HG03457 (cell line): ENCODE measurements around the gene ADM.

Experiments
- ATAC-seq: cut with Tn5 transposase; IDR thresholded peaks from one replicate; pipeline ENCODE4 v1.9.1; 2021; ENCODE audit warnings: moderate number of reproducible peaks; ENCODE audit not compliant: unreplicated experiment

Gene ADM

DNA sequence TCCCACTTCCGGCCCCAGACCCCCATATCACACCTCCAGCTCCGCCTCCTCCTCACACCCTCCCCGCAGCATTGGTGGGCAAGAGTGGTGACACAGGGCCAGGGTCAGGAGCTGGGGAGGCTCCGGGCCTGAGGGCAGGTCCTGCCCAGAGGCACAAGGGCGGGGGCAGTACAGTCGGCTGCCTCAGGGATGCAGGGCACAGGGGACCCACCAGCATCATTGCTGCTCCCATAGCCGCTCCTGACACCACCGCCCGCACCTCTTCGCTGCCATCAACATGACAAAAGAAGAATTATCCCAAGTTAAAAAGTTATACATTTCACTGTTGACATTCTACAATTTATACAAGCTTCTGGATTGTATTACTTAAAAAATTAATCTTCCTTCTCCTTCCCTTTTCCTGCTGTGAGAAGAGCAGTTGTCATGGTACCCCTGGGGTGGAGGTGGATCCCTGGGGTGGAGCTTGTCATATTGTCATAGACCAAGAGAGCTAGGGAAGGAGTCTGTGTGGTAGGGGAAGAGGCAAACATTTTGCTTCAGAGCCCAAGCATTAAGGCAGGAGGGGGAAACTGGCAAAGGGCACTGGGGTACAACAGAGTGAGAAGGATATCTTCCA, 15.0 kb upstream of the ADM start:
- ATAC-seq = no peak

DNA sequence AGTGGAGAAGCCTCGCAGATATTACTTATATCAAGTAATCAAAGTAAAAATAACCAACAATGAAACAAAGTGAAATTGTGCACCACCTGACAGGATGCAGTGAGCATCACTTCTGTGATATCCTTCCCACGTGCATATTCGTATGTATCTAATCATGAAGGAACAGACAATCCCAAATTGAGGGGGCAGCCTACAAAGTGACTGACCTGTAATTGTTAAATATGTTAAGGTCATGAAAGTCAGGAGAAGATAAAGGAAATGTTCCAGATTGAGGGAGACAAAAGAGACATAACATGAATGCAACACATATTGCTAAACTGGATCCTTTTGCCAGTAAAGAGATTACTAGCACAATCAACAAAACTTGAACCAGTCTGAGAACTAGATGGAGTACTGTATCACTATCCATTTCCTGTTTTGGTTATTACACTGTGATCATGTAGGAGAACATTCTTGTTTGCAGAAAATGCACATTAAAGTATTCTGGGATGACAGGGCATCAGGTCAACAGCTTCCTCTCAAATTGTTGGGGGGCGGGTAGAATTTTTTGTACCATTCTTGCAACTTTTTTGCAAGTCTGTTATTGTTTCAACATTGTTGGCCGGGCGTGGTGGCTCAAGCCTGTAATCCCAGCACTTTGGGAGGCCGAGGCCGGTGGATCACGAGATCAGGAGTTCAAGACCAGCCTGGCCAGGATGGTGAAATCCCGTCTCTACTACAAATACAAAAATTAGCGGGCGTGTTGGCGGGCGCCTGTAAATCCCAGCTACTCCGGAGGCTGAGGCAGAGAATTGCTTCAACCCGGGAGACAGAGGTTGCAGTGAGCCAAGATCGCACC, 12.9 kb upstream of the ADM start:
- ATAC-seq = no peak

DNA sequence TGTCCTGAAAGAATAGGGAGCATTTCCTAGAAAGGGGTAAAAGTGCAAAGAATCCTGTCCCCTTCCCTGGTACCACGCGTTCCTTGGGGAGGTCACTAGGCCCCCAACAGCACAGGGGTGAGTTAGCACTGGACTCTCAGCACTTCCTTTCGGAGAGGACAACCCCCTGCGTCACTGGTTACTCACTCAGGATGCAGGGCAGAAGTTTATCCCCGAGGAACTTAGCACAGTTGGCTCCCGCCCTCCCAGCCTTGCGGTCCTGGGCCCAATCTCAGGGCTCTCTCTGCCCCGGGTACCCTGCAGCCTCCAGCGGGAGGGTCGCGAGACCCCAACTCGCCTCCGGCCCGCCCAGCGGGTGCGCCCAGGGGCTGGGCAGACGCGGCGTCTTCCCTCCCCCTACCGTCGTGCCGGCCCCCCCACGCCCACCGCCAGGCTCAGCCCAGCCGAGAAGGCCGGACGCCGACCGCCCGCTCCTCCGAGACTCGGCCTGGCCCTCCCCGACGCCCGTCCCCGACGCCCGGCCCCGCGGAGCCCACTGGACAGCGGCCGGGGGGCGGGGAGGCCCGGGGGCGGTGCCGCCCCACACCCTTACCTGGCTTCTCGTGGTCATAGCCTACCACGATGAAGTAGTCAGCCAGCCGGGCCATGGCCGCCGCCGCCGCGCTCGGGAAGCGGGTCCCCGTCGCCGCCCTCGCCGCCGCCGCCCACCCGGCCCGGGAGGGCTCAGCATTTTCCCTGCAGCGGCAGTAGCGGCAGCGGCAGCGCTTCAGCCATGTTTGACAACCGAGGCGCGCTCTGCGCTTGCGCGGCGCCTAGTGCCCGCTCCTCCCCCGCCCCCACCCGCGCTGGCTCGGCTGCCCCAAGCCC, 11.2 kb upstream of the ADM start, which contains the start of gene SBF2:
Gene SBF2, minus strand, starts transcription at position 797 of the 867 bp plus-strand sequence. Its CDS starts 150 bp downstream, at position 647.
- ATAC-seq = no peak

DNA sequence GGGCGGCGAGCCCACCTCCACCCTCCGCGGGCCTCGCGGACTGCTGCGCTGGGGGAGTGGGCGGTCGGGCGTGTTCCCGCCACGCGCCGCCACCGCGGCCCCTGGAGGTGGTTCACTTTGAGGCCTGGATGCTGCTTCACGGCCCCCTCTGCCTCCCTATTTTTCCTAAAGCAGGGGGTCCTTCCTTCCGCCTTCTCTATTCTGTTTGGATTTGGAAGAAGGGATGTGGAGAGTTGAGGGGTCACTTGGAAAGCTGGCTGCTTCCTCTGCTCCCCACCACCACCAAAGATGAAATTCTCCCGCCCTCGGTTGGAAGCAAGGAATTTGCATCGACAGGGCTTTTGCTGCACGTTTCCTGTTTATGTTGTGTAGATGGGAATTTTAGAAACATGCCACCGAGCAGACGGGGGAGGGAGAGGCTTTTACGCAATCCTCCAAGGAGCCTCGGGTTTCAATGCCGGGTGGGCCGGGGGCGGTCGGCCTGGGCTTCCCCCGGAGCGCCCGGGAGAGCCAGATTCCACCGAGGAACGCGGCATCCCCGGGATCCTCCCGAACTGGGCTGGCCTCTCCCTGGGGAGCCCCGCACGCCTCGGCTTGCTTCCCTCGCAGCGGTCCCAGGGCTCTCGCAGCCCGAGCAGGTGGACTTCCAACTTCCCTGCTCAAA, 10.5 kb upstream of the ADM start:
- ATAC-seq = no peak

DNA sequence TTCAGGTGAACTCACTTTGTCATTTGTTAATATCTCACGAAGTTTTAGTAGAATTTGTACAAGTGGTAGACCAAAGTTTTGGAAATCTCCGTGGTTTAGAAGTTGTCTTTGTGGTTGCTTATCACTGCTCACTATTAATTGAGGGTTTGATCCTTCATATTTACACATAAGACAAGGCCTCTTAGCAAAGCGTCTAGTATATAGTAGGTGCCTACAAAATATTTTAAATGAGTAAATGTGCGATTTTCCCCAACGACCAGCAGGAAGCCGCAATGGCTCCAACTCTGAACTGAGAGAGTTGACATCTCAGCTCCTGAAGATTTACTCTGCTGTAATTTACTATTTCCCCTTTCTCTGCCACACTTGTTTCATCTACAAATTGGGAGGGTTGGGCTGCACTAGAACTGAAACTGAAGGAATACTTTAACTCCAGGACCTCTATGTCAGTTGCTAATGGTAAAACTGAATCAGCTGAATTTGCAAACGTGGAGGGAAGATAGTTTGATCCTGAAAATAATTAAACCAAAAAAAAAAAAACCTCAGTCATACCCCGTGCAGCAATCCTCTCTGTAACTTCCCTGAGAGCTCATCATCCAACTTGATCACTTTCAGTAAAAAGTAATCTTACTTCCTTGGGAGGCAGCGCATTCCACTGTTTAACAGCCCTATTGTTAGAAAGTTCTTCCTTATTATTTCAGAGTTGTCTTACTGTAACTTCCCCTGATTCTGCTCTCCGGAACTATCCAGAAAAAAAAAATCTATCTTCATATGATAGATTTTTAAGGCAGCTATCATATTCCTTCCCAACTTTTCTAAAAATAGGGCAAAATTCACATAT, 9.6 kb upstream of the ADM start:
- no peak for ATAC-seq

- ATAC-seq = peak; percentile 95
These were observed 6.5 kb upstream of the ADM start for GRCh38 chr11:10298342-10298741.

DNA sequence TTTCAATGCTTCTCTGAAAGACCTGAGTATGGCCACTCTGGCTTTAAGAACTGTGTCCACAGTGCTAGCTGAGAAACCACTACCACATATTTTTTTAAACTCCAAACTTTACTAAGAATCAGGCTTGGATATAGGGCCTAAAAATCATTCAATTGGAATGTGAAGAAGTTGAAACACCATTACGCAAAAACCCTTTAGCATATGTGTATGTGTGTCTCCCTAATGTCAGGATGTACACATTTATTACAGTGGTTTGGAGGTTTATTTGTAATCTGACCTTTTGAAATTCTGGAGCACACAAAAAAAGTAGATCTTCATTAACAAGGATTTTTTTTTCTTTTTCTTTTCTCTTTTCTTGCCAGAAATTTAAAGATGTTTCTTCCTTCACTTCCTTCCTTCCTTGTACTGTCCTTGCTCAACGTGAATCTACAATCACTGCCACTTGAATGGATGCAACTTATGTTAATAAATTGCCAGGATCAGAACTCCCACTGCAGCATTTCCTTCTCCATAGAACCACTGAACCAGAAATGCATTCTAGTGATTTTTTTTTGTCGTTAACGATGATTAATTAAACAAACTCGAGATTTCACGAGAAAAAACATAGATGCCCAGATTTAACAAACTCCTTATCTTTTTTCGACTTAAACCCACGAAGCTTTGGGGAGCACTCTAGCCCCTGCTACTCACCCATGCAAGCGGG, 3.1 kb upstream of the ADM start:
- no peak for ATAC-seq

GRCh38 chr11:10302359-10302743, 2.5 kb upstream of the ADM start:
- no peak for ATAC-seq

DNA sequence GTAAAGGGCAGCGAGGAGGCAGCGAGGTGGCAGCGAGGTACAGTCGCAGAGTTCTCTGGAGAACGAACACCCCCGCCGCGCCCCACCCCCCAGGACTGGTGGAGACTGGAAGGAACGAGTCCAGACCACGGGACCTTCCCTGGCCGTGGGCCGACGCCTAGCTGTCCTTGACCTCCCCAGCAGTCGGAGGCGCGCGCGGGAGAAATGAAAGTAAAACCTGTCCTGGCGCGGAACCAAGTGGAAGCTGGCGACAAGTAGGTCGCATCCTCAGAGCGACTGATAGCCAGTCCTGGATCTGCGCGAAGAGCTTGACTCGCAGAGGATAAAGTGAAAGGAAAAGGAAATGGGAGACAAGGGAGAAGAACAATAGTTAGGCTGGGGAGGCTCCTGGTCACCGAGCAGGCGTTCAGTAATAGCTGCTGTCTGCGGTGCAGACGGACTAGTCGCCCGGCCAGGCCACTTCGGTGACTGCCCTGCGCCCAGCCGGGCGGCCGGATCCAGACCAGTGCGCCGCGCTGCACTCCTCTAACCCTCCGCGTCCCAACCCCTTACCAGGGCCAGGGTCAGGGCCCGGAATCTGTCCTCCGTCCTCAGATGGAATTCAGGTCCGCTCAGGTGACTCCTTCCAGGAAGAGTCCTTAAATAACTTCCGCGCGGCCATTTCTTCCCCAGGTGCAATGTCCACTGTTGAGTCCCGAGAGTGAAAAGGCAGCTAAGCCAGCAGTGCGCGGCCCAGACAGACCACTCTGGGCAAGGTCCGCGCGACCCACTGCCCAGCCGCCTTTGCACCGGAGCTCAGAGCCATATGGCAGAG, 1.9 kb upstream of the ADM start:
- ATAC-seq = no peak

GRCh38 chr11:10303558-10304363, 1.1 kb upstream of the ADM start:
- no peak for ATAC-seq

GRCh38 chr11:10305262-10305963, 540 bp downstream of the ADM start:
- no peak for ATAC-seq

DNA sequence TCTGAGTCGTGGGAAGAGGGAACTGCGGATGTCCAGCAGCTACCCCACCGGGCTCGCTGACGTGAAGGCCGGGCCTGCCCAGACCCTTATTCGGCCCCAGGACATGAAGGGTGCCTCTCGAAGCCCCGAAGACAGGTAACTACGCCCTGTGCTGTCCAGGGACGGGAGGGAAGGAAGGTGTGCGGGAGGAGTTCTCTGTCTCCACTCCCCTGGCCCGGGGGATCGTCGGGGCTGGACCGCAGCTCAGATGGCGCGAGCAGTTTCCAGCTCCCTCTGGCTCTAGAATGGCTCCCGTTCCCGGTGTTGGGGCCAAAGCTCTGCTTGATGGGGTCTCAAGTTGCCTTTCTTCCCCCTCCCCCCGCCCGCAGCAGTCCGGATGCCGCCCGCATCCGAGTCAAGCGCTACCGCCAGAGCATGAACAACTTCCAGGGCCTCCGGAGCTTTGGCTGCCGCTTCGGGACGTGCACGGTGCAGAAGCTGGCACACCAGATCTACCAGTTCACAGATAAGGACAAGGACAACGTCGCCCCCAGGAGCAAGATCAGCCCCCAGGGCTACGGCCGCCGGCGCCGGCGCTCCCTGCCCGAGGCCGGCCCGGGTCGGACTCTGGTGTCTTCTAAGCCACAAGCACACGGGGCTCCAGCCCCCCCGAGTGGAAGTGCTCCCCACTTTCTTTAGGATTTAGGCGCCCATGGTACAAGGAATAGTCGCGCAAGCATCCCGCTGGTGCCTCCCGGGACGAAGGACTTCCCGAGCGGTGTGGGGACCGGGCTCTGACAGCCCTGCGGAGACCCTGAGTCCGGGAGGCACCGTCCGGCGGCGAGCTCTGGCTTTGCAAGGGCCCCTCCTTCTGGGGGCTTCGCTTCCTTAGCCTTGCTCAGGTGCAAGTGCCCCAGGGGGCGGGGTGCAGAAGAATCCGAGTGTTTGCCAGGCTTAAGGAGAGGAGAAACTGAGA, 1.4 kb downstream of the ADM start:
- ATAC-seq = no peak

DNA sequence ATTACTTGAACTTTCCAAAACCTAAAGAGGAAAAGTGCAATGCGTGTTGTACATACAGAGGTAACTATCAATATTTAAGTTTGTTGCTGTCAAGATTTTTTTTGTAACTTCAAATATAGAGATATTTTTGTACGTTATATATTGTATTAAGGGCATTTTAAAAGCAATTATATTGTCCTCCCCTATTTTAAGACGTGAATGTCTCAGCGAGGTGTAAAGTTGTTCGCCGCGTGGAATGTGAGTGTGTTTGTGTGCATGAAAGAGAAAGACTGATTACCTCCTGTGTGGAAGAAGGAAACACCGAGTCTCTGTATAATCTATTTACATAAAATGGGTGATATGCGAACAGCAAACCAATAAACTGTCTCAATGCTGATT, 2.1 kb downstream of the ADM start:
- ATAC-seq = no peak

DNA sequence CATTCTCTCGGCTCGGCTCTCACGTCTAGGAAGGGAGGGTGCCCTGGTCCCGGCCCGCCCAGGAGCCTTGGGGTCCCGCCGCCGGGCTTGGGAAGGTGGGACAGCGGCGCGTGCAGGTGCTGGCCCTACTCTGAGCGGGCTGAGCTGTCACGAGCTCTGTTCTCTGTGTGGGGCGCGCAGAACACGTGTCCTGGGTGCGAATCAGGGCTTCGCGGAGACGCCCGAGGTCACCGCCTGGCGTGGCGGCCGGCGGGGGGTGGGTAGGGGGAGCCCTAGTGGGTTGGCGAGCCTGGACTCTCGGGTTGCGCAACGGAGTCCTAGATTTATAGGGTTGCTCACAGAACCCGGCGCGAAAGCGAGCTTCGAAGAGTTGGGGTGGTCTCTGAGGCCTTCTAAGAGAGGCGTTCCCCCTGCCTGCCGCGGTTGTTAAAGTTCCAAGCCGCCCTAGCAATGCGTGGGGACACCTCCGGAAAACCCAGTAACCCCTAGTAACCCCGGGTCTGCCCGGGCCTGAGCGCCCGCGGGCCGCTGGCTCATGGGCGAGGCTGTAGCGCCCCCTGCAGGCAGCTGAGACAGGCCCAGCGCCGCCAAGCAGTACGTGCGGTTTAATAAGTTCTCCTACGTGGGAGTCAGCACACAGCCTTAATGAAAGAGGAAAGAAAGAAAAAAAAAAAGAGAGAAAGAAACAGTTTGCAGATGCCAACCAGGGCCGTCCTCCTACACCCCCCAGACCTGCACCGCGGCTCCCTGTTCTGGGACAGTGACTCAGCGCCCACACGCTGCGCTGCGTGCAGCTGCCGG, 2.7 kb downstream of the ADM start:
- peak; percentile 57 for ATAC-seq

DNA sequence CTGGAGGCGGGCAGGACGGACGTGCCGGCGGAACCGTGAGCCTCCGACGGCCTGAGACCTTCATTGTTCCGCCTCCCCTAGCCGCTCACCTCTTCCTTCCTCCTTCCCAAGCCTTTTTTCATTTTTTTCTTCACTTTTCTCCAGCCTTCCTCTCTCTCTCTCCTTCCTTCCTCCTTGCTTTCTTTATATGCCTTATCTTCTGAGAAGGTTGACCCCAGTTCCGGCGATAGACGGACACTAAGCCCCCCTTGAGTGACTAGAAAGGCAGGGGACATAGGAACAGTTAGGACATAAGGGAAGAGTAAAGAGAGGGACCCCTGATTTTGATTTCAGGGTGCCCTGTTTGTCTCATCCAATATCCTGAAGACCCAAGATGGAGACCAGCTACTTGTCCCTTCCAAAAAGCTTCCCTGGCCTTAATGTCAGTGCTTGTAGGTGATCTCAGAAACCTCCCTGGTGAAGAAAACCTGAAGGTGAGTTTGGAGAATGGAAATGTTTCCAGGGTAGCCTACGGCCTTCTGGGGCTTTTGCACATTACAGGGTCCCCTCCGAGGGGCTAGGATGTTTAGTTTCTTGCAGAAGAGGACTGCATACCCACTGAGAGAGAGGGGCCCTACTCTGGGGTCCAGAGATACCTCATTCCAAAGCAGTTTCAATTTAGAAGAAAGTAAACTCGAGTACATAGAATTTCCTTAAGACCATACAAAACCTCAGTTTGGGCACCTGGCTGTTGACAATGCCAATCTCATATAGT, 3.5 kb downstream of the ADM start:
- no peak for ATAC-seq
